HG03060 (cell line): ENCODE results near the gene MACROH2A1.
"Not testable (repeated sequence)": the region's sequence is repeated elsewhere in the genome, so short reads cannot be mapped to it uniquely, and the experiment has no call there.

Source experiments
- ATAC-seq: cut with Tn5 transposase; IDR thresholded peaks from one replicate; pipeline ENCODE4 v1.9.1; 2021; ENCODE audit warnings: low read depth, moderate number of reproducible peaks; ENCODE audit not compliant: unreplicated experiment

The MACROH2A1 gene

GRCh38 chr5:135379046-135379654 is 19.9 kb downstream of the MACROH2A1 start:
- no peak for ATAC-seq

- no peak for ATAC-seq
These were observed 21.0 kb downstream of the MACROH2A1 start for GRCh38 chr5:135377751-135378680.

GRCh38 chr5:135376961-135377624 is 21.9 kb downstream of the MACROH2A1 start:
- ATAC-seq: no peak

- ATAC-seq: no peak
These were observed 23.8 kb downstream of the MACROH2A1 start for GRCh38 chr5:135375040-135375793.

GRCh38 chr5:135373736-135374515 is 25.1 kb downstream of the MACROH2A1 start:
- no peak for ATAC-seq

- no peak for ATAC-seq
These were observed 26.2 kb downstream of the MACROH2A1 start for GRCh38 chr5:135372654-135373381.

GRCh38 chr5:135371622-135372232 is 27.3 kb downstream of the MACROH2A1 start:
- no peak for ATAC-seq

- no peak for ATAC-seq
These were observed 29.1 kb downstream of the MACROH2A1 start for GRCh38 chr5:135369952-135370351.

- ATAC-seq: no peak
These were observed 31.5 kb downstream of the MACROH2A1 start for GRCh38 chr5:135367554-135367953.

- ATAC-seq: no peak
These were observed 32.0 kb downstream of the MACROH2A1 start for GRCh38 chr5:135367076-135367475.

GRCh38 chr5:135365281-135365680 is 33.8 kb downstream of the MACROH2A1 start:
- ATAC-seq: no peak

GRCh38 chr5:135364421-135365262 is 34.4 kb downstream of the MACROH2A1 start:
- ATAC-seq: no peak

GRCh38 chr5:135363342-135363741 is 35.7 kb downstream of the MACROH2A1 start:
- not testable (repeated sequence) for ATAC-seq

- no peak for ATAC-seq
These were observed 36.9 kb downstream of the MACROH2A1 start for GRCh38 chr5:135362102-135362501.

GRCh38 chr5:135360278-135361274 is 38.5 kb downstream of the MACROH2A1 start:
- no peak for ATAC-seq

- ATAC-seq: no peak
These were observed 39.5 kb downstream of the MACROH2A1 start for GRCh38 chr5:135359374-135360165.
